Brain microvascular endothelial cell (primary cell): ENCODE measurements around the gene DHCR7.

Source experiments
- DNase-seq: peaks from one replicate; pipeline ENCODE4 v3.0.0-alpha.2; 2020
- H3K27ac ChIP-seq: fragments of 250-450 bp; sonication (Bioruptor Pico); 2 replicates; pipeline ENCODE4 v1.5.1; 2020; ENCODE audit warnings: mild to moderate bottlenecking, moderate library complexity
- H3K27me3 ChIP-seq: fragments of 250-450 bp; sonication (Bioruptor Pico); replicated peaks from 2 replicates; pipeline ENCODE4 v1.5.1; 2020; ENCODE audit warnings: mild to moderate bottlenecking
- H3K36me3 ChIP-seq: fragments of 250-450 bp; sonication (Bioruptor Pico); replicated peaks from 2 replicates; pipeline ENCODE4 v1.5.1; 2020; ENCODE audit warnings: mild to moderate bottlenecking
- H3K4me3 ChIP-seq: 2 replicates; pipeline ENCODE4 v1.5.1; 2011; ENCODE audit warnings: low read depth, mild to moderate bottlenecking, control low read depth, low read length, moderate library complexity
- CTCF ChIP-seq: IDR thresholded peaks from 2 replicates; pipeline ENCODE4 v1.5.1; 2011; ENCODE audit warnings: low read depth, mild to moderate bottlenecking, moderate library complexity, low read length, control low read depth, inconsistent platforms; ENCODE audit errors: missing control alignments
- in situ Hi-C: cut with HindIII; loops from 2 replicates; pipeline ENCODE4 v1.10.0; 2017; ENCODE audit warnings: low sequenced_read_pairs, low pct_ligation_motif_present

DHCR7 gene

GRCh38 chr11:71408826-71409225 is 39.4 kb downstream of the DHCR7 start:
- Histone ChIP-seq H3K4me3 (no peak overlapping the region), H3K27me3 (no peaks in the 10 kb centered on the region), H3K27ac (no peak overlapping the region), H3K36me3 (no peaks in the 10 kb centered on the region)
- TF ChIP-seq CTCF = no peak
- DNase-seq = no peak
- in situ Hi-C loops = no loop called here

- Histone ChIP-seq H3K4me3 (no peak overlapping the region), H3K27ac (no peak overlapping the region), H3K27me3 (no peaks in the 10 kb centered on the region), H3K36me3 (no peaks in the 10 kb centered on the region)
- in situ Hi-C loops = no loop called here
- no peak for DNase-seq
- TF ChIP-seq CTCF = no peak
Measured at GRCh38 chr11:71407356-71407755, 40.8 kb downstream of the DHCR7 start.

GRCh38 chr11:71406681-71407080 is 41.5 kb downstream of the DHCR7 start:
- Histone ChIP-seq H3K4me3 (no peak overlapping the region), H3K27me3 (no peaks in the 10 kb centered on the region), H3K27ac (no peak overlapping the region), H3K36me3 (no peaks in the 10 kb centered on the region)
- DNase-seq = no peak
- in situ Hi-C loops = no loop called here
- TF ChIP-seq CTCF = no peak

GRCh38 chr11:71404209-71404608 is 44.0 kb downstream of the DHCR7 start:
- no peak for TF ChIP-seq CTCF
- Histone ChIP-seq H3K27ac (no peak overlapping the region), H3K27me3 (no peaks in the 10 kb centered on the region), H3K36me3 (no peaks in the 10 kb centered on the region), H3K4me3 (no peak overlapping the region)
- no peak for DNase-seq
- in situ Hi-C loops = no loop called here

GRCh38 chr11:71402878-71403277 is 45.3 kb downstream of the DHCR7 start:
- no peak for DNase-seq
- Histone ChIP-seq H3K36me3 (no peaks in the 10 kb centered on the region), H3K4me3 (no peak overlapping the region), H3K27me3 (no peaks in the 10 kb centered on the region), H3K27ac (no peak overlapping the region)
- in situ Hi-C loops = no loop called here
- no peak for TF ChIP-seq CTCF

GRCh38 chr11:71400216-71400615 is 48.0 kb downstream of the DHCR7 start:
- Histone ChIP-seq H3K36me3 (no peaks in the 10 kb centered on the region), H3K27me3 (no peaks in the 10 kb centered on the region), H3K27ac (no peak overlapping the region), H3K4me3 (no peak overlapping the region)
- no peak for DNase-seq
- in situ Hi-C loops = no loop called here
- TF ChIP-seq CTCF = no peak
